WTC11 (cell line): ENCODE results near the gene FAM76A. TPM values are rescaled to one million over a fixed set of nuclear protein-coding genes. Genes with fewer than 3 reads are reported as not detected.

Experiments used
- AFF4 ChIP-seq: sonication (generic); formaldehyde crosslinking; IDR thresholded peaks from 2 replicates; pipeline ENCODE4 v1.8.1; 2023; ENCODE audit warnings: mild to moderate bottlenecking, missing genetic modification reagents, borderline replicate concordance
- ATF2 ChIP-seq: sonication (generic); formaldehyde crosslinking; IDR thresholded peaks from 2 replicates; pipeline ENCODE4 v1.8.1; 2022; ENCODE audit warnings: low read depth, missing genetic modification reagents, borderline replicate concordance
- EMX1 ChIP-seq: fragments of 250-450 bp; sonication (Bioruptor Pico); IDR thresholded peaks from 2 replicates; pipeline ENCODE4 v1.8.0; 2021; ENCODE audit warnings: mild to moderate bottlenecking
- ERG ChIP-seq: fragments of 250-450 bp; sonication (Bioruptor Pico); IDR thresholded peaks from 2 replicates; pipeline ENCODE4 v1.8.0; 2021; ENCODE audit warnings: mild to moderate bottlenecking
- FOXK1 ChIP-seq: sonication (generic); formaldehyde crosslinking; IDR thresholded peaks from 2 replicates; pipeline ENCODE4 v1.8.0; 2022; ENCODE audit warnings: mild to moderate bottlenecking, moderate library complexity, missing genetic modification reagents
- FOXP1 ChIP-seq: sonication (generic); formaldehyde crosslinking; IDR thresholded peaks from 2 replicates; pipeline ENCODE4 v1.8.0; 2022; ENCODE audit warnings: missing genetic modification reagents, mild to moderate bottlenecking, moderate library complexity, borderline replicate concordance
- HMGA2 ChIP-seq: fragments of 250-450 bp; sonication (Bioruptor Pico); IDR thresholded peaks from 2 replicates; pipeline ENCODE4 v1.4.0; 2021; ENCODE audit warnings: mild to moderate bottlenecking, moderate library complexity
- IRF2 ChIP-seq: sonication (generic); formaldehyde crosslinking; IDR thresholded peaks from 2 replicates; pipeline ENCODE4 v1.8.0; 2022; ENCODE audit warnings: low read depth, missing genetic modification reagents, borderline replicate concordance
- MAX ChIP-seq: sonication (generic); formaldehyde crosslinking; IDR thresholded peaks from 2 replicates; pipeline ENCODE4 v1.8.0; 2022; ENCODE audit warnings: mild to moderate bottlenecking, missing genetic modification reagents
- MLX ChIP-seq: sonication (generic); formaldehyde crosslinking; IDR thresholded peaks from 2 replicates; pipeline ENCODE4 v1.8.1; 2023; ENCODE audit warnings: mild to moderate bottlenecking, missing genetic modification reagents, moderate library complexity
- MYBL2 ChIP-seq: sonication (generic); formaldehyde crosslinking; IDR thresholded peaks from 2 replicates; pipeline ENCODE4 v1.8.1; 2023; ENCODE audit warnings: mild to moderate bottlenecking, moderate library complexity, missing genetic modification reagents
- NFYB ChIP-seq: sonication (generic); formaldehyde crosslinking; conservative IDR thresholded peaks from 2 replicates; pipeline ENCODE4 v1.8.0; 2022; ENCODE audit warnings: low read depth, missing genetic modification reagents
- NR3C1 ChIP-seq: sonication (generic); formaldehyde crosslinking; conservative IDR thresholded peaks from 2 replicates; pipeline ENCODE4 v1.8.1; 2023; ENCODE audit warnings: low read depth, mild to moderate bottlenecking, missing genetic modification reagents
- SMAD4 ChIP-seq: sonication (generic); formaldehyde crosslinking; IDR thresholded peaks from 2 replicates; pipeline ENCODE4 v1.8.0; 2022; ENCODE audit warnings: mild to moderate bottlenecking, missing genetic modification reagents
- STAT6 ChIP-seq: sonication (generic); formaldehyde crosslinking; conservative IDR thresholded peaks from 2 replicates; pipeline ENCODE4 v1.8.1; 2023; ENCODE audit warnings: mild to moderate bottlenecking, low read depth, missing genetic modification reagents, moderate library complexity
- USF1 ChIP-seq: sonication (generic); formaldehyde crosslinking; IDR thresholded peaks from 2 replicates; pipeline ENCODE4 v1.8.0; 2022; ENCODE audit warnings: mild to moderate bottlenecking, missing genetic modification reagents
- ZBTB21 ChIP-seq: sonication (generic); formaldehyde crosslinking; IDR thresholded peaks from 2 replicates; pipeline ENCODE4 v1.8.1; 2023; ENCODE audit warnings: mild to moderate bottlenecking, missing genetic modification reagents, borderline replicate concordance
- ZNF232 ChIP-seq: sonication (generic); formaldehyde crosslinking; IDR thresholded peaks from 2 replicates; pipeline ENCODE4 v1.8.0; 2022; ENCODE audit warnings: mild to moderate bottlenecking, missing genetic modification reagents
- ZNF532 ChIP-seq: fragments of 250-450 bp; sonication (Bioruptor Pico); IDR thresholded peaks from 2 replicates; pipeline ENCODE4 v1.9.0; 2021; ENCODE audit warnings: mild to moderate bottlenecking, borderline replicate concordance
- ZSCAN18 ChIP-seq: fragments of 250-450 bp; sonication (Bioruptor Pico); IDR thresholded peaks from 2 replicates; pipeline ENCODE4 v2.1.2; 2022; ENCODE audit warnings: mild to moderate bottlenecking, moderate library complexity
- total RNA-seq: library from RNA; stranded (reverse); gene quantifications from 3 replicates; pipeline ENCODE4 v1.2.3, GENCODE V29; 2021

The FAM76A gene
- total RNA-seq, 1 experiment from 2014 or later: 14.5 TPM

- TF ChIP-seq STAT6: no peak
- TF ChIP-seq ZSCAN18 (CRISPR knock-in tag): no peak
- TF ChIP-seq ZBTB21 (CRISPR knock-in tag): no peak
- TF ChIP-seq MYBL2 (CRISPR knock-in tag): peak; percentile 70; the same call in 1 of the 2 replicates
- TF ChIP-seq AFF4 (CRISPR knock-in tag): no peak
- peak; percentile 42; the same call in 1 of the 2 replicates for TF ChIP-seq ZNF232 (CRISPR knock-in tag)
- TF ChIP-seq HMGA2 (CRISPR knock-in tag): no peak
- TF ChIP-seq ATF2: no peak
- no peak; the same call in 1 of the 2 replicates for TF ChIP-seq ERG (CRISPR knock-in tag)
- peak; percentile 75 for TF ChIP-seq FOXP1 (CRISPR knock-in tag)
- peak; percentile 87 for TF ChIP-seq FOXK1 (CRISPR knock-in tag)
- TF ChIP-seq USF1 (CRISPR knock-in tag): peak; percentile 68; the same call in 1 of the 2 replicates
- no peak for TF ChIP-seq SMAD4 (CRISPR knock-in tag)
- no peak for TF ChIP-seq IRF2 (CRISPR knock-in tag)
- no peak for TF ChIP-seq NR3C1 (CRISPR knock-in tag)
- TF ChIP-seq NFYB (CRISPR knock-in tag): peak; percentile 88
- TF ChIP-seq MAX (CRISPR knock-in tag): peak; percentile 100
- TF ChIP-seq ZNF532 (CRISPR knock-in tag): no peak
- TF ChIP-seq MLX (CRISPR knock-in tag): no peak
- TF ChIP-seq EMX1 (CRISPR knock-in tag): no peak
These were observed at the start of gene FAM76A (continued) for GRCh38 chr1:27725374-27726172.
